ENCODE data around the gene STAT5A.
"Not testable (repeated sequence)": the region's sequence is repeated elsewhere in the genome, so short reads cannot be mapped to it uniquely, and the experiment has no call there.

DNA sequence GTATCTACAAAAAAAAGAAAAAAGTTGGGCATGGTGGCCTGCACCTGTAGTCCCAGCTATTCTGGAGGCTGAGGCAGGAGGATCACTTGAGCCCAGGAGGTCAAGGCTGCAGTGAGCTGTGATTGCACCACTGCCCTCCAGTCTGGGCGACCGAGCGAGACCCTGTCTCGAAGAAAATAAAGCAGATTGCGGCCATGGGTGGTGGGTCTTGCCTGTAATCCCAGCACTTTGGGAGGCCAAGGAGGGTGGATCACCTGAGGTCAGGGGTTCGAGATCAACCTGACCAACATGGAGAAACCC, 16.7 kb downstream of the STAT5A start:
- not testable (repeated sequence) for TF ChIP-seq IRF2 (CRISPR knock-in tag; IDR thresholded peaks at IDR 0.05; ENCODE audit: borderline replicate concordance, low read depth); CTCF (IDR thresholded peaks at IDR 0.05); NR3C1 (CRISPR knock-in tag; conservative IDR thresholded peaks at IDR 0.05; ENCODE audit: low read depth); MAX (CRISPR knock-in tag; IDR thresholded peaks at IDR 0.05); ZNF263 (CRISPR knock-in tag; IDR thresholded peaks at IDR 0.05; ENCODE audit: low read depth); SMAD3 (CRISPR knock-in tag; IDR thresholded peaks at IDR 0.05; ENCODE audit: borderline replicate concordance); CBFB (CRISPR knock-in tag; IDR thresholded peaks at IDR 0.05; ENCODE audit: low read depth); ETV6 (CRISPR knock-in tag; IDR thresholded peaks at IDR 0.05); SP1 (CRISPR knock-in tag; conservative IDR thresholded peaks at IDR 0.05); RELA (CRISPR knock-in tag; IDR thresholded peaks at IDR 0.05; ENCODE audit: borderline replicate concordance); FOXP4 (CRISPR knock-in tag; IDR thresholded peaks at IDR 0.05); GABPB1 (CRISPR knock-in tag; IDR thresholded peaks at IDR 0.05); ELF4 (CRISPR knock-in tag; IDR thresholded peaks at IDR 0.05; ENCODE audit: low read depth)
- TF ChIP-seq, protein P1, sequence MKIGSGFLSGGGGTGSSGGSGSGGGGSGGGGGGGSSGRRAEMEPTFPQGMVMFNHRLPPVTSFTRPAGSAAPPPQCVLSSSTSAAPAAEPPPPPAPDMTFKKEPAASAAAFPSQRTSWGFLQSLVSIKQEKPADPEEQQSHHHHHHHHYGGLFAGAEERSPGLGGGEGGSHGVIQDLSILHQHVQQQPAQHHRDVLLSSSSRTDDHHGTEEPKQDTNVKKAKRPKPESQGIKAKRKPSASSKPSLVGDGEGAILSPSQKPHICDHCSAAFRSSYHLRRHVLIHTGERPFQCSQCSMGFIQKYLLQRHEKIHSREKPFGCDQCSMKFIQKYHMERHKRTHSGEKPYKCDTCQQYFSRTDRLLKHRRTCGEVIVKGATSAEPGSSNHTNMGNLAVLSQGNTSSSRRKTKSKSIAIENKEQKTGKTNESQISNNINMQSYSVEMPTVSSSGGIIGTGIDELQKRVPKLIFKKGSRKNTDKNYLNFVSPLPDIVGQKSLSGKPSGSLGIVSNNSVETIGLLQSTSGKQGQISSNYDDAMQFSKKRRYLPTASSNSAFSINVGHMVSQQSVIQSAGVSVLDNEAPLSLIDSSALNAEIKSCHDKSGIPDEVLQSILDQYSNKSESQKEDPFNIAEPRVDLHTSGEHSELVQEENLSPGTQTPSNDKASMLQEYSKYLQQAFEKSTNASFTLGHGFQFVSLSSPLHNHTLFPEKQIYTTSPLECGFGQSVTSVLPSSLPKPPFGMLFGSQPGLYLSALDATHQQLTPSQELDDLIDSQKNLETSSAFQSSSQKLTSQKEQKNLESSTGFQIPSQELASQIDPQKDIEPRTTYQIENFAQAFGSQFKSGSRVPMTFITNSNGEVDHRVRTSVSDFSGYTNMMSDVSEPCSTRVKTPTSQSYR (CRISPR knock-in tag; IDR thresholded peaks at IDR 0.05) = not testable (repeated sequence)

Measured in WTC11 (cell line).